ENCODE measurements around the gene DTNB.

DNA sequence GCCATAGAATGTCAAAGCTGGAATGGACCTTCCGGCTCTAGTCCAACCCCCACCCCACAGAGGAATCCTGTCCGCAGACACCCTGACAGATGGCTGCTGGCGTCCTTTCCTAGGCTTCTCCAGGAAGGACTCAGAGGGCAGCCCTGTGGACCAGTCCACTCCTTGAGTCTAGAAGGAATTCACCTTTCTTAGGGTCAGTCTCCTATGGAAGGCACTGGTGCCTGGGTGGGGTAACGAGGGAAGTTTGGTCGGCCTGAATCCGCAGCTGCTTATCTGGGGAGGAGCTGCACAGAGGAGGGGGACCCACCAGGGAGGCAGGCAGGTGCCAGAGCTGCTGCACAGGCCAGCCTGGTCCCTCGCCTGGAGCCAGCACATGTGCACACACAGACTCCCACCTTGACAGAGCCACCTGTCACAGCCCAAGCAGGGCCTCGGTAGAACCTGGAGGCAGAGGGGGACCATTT is 334.1 kb downstream of the DTNB start:
- no peak for TF ChIP-seq GATA3 (IDR thresholded peaks at IDR 0.05; ENCODE audit: low read depth, low read length)
- TF ChIP-seq GATA2 (IDR thresholded peaks at IDR 0.05; ENCODE audit: low read depth, low read length), result no peak
